Stimulated activated CD4-positive, alpha-beta T cell treated with anti-CD3 and anti-CD28 coated beads, Interleukin-12 subunit alpha, Interleukin-12 subunit beta, amount 100 ng/mL, for 4 hours (primary cell): ENCODE measurements around the gene ATG13.

ENCODE experiments used
- DNase-seq: peaks from one replicate; pipeline ENCODE4 v3.0.0-alpha.2; 2020

The ATG13 gene

DNA sequence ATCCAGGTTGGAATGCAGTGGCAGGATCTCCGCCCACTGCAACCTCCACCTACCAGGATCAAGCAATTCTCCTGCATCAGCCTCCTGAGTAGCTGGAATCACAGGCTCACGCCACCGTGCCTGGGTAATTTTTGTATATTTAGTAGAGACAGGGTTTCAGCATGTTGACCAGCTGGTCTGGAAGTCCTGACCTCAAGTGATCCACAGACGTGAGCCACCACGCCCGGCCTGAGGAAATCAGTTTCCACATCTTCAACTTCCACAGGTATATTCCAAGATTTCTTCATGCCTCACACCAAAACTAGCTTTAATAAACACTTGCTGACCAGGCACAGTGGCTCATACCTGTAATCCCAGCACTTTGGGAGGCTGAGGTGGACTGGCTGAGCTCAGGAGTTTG is 8.0 kb upstream of the ATG13 start:
- DNase-seq, result no peak

DNA sequence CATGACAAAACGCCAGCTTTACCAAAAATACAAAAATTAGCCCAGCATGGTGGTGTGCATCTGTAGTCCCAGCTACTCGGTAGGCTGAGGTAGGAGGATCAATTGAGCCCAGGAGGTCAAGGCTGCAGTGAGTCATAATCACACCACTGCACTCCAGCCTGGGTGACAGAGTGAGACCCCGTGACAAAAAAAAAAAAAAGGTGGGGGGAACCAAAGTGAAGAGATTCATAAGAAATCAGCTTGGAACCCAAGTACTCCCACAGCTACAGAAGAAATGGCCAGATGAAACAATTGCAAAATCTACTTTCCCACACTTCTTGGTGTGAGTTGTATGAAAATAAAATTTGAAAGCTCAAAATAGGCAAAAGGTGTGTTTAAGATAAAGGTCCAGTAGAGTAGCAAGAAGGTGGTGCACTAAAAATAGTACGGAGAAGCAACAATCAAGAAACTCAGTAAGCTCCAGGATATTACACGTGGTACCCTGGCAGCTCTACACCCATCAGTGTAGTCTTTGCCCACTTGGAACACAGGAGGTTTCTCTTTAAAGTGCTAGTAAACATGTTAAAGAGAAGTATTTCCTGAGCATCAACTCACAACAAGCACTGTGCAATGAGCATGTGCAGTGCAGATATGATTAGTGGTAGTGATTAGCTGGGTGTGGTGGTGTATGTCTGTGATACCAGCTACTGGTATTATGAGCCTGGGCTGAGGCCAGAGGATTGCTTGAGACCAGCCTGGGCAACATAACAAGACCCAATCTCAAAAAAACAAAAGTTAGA is 5.6 kb upstream of the ATG13 start:
- DNase-seq, result no peak

DNA sequence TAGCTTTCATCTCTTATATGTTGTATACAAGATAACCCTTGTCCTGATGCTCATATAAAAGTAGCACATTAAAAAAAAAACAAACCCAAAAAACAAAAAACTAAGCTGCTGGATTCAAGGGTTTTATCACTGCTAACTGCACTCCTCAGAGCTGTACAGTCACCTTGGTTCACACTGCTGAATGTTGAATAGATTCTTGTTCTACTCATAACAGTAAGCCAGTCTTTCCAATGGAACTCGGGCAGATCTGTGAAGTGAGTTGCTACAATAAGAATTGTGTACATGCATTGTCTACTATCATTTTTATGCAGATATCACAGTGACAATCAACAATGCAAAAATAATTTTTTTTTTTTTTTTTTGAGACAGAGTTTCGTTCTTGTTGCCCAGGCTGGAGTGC is 5.0 kb upstream of the ATG13 start:
- DNase-seq, result no peak

DNA sequence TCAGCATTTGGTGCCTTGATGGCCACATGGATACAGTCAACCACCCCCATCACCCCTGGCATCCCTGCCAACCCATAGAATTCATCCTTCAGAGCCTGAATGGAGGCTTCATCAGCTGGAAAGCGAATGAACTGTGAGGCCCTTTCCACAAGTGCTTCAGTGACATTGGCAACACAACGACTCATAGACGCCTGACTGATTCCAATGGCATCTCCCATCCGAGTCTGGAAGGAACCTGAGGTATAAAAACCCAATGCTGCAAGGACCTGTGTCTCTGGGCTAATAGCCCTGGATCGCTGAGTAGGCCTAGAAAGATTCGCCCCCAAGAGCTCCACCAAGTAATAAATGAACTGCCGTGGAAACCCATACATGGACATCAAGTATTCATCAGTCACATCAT is 1.6 kb upstream of the ATG13 start:
- DNase-seq, result no peak

DNA sequence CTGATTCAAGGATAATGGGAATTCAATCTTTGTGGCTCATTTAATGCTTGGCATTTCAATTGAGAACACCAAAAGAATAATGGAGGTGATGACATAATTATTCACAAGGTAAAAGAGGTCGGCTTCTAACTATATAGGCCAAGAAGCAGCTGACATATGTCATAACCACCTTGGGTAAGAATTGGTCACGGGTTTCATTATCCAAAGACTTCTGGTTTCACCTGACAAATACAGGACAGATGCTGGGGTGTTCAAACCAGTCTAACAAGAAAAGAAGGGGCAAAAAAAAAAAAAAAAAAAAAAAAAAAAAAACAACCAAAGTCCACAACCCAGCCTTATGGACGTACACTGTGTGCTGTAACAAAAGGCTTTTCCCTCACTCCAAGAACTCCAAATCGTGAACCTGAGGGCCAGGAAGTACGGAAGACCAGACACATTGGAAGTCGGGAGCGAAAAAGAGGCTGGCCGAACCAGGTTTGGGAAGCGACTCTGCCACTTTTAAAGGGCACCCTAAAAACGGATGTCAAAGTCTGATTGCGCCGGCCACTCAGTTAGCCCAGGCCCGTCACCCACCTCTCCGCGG is 711 bp upstream of the ATG13 start:
- DNase-seq, result no peak

DNA sequence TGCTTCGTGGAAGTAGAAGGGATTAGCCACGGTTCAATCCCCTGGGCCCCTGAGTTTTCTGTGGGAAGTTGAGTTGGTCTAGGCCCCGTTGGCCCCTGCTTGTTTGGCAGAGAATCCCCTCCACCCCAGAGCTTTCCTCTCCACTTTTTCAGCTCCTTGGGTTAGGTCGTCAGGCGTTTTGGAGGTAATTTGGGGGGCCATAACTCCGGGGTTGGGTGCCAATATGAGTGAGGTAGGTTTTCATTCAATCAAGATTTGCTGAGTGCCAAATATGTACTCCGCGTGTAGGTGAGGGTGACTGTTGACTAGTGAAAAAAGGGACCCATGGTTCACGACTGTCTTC is 590 bp downstream of the ATG13 start:
- DNase-seq, result no peak

DNA sequence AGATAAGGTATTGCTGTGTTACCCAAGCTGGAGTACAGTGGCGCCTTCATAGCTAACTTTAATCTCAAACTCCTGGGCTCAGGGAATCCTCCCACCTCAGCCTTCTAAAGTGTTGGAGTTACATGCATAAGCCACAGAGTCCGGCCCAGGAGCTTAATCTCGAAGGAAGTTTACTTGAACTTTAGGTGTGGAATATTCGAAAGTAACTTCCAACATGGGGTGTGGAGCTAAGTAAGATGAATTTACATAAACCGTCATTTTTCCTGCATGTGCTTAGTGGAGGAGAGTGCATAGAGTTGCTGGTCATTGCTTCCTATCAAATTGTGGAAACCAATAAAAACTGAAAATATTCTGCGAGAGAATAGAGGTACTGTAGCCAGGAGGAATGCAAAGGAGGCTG is 1.5 kb downstream of the ATG13 start:
- no peak for DNase-seq

DNA sequence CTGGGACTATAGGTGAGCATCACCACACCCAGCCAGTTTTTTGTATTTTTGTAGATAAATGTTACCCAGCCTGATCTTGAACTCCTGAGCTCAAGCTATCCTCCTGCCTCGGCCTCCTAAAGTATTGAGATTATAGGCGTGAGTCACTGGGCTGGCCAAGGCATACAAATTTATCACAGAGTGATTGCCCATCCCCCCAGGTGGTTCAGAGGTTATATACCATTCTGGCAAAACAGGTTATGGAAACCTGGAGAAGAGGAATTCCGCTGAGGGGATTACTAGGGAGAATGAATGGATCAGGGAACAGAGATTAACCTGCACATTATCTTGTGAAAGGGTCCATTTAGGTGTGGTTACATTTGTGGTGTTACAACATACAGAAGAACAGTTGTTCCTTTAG is 8.1 kb downstream of the ATG13 start:
- DNase-seq, result no peak

DNA sequence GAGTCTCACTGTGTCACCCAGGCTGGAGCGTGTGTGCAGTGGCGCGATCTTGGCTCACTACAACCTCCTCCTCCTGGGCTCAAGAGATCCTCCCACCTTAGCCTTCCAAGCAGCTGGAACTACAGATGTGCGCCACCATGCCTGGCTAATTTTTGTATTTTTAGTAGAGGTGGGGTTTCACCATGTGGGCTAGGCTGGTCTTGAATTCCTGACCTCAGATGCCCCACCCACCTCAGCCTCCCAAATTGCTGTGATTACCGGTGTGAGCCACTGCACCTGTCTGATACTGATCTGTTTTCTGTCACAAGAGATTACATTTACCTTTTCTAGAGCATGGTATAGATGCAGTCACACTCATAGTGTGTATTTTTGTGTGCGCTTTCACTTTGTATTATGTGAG is 11.6 kb downstream of the ATG13 start:
- no peak for DNase-seq

DNA sequence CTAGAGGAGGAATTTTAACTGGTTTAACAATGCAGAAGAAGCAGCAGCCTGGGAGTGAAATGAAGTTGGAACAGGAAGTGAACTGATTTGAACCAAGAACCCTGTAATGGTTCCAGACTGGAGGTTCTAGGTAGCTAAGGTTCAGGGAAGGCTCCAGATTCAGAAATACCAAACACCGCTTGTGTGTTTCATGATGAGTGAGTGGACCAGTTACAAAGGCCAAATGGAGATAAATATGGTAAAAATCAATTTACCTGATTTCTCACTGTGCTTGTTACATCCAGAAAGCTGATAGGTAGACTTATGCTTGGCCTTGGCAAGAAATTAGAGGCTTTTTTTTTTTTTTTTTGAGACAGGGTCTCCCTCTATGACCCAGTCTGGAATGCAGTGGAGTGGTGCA is 12.9 kb downstream of the ATG13 start:
- no peak for DNase-seq

DNA sequence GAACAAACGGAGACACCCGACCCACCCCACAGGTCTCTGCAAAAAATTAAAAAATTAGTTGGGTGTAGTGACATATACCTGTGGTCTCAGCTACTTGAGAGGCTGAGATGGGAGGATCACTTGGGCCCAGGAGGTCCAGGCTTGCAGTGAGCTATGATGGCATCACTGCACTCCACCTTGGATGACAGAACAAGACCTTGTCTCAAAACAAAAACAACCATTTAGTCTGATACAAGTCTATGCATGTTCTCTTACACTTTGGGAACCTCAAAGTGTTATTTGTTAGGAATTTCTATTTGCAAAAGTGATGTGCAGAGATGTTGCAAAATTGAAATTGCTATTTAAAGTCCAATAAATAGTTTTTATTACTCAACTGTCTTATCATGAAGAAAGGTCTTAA is 14.3 kb downstream of the ATG13 start:
- DNase-seq, result no peak

DNA sequence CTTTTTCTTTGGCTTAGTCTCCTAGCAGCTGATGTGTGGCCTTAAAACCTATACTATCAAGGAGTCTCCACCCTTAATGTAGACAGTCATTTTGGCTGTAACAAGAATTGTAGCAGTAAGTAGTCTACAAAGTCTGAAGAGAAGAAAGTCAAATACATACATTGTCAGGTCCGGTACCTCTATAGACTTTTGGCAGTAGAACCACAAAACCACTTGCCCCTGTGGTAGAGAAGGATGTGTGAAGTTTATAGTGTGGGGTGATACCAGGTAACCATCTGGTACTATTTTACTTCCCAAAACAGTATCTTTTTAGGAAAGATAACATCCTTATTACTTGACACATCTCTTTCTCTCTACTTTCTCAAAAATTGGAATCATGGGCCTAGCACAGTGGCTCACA is 15.1 kb downstream of the ATG13 start:
- DNase-seq, result no peak

DNA sequence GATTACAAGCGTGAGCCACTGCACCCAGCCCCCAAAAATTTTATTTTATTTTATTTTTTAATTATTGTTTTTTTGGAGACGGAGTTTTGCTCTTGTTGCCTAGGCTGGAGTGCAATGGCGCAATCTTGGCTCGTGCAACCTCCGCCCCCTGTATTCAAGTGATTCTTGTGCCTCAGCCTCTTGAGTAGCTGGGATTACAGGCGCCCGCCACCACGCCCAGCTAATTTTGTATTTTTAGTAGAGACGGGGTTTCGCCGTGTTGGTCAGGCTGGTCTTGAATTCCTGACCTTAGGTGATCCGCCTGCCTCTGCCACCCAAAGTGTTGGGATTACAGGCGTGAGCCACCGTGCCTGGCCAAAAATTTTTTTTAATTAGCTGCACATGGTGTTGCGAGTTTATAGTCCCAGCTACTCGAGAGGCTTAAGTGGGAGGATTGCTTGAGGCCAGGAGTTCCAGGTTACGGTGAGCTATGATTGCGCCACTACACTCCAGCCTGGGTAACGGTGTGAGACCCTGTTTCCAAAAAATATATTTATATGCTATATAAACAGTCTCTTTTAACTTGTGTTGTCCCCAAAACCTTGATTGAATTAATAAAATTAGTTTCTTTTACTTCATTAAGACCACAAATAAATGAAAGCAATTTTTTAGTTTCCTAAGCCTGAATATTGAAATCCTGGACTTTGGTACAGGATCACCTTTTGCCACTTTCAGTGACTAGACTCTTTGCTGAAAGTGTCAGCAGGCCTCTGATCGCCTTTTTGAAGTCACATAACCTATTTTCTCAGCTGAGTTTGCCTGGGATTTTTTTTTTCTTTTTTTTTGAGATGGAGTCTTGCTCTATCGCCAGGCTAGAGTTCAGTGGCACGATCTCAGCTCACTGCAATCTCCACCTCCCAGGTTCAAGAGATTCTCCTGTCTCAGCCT is 16.2 kb downstream of the ATG13 start:
- no peak for DNase-seq

DNA sequence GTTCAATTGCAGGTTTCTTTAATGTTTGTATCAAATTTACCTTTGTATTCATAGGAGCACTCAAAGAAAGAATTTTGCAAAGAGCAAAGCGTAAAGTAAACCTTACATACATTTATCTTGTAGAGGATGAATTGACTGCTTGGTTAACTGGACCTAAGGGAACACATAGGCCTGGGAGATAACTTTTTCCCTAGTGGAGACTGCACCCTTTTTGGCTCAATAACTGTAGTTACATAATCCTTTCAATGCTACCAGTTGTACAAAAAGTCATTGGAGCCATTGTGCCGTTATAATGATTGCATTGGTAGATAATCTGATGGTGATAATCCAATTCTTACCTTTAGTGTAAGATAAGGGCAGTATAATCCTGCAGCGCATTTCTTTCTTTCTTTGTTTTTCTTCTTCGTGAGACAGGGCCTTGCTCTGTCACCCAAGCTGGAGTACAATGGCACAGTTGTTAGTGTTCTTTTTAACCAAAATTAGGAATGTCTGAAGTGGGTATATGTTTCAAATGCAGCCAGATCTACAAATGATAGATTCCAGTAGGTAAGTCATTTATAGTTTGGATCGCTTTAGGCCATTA is 18.3 kb downstream of the ATG13 start:
- no peak for DNase-seq

DNA sequence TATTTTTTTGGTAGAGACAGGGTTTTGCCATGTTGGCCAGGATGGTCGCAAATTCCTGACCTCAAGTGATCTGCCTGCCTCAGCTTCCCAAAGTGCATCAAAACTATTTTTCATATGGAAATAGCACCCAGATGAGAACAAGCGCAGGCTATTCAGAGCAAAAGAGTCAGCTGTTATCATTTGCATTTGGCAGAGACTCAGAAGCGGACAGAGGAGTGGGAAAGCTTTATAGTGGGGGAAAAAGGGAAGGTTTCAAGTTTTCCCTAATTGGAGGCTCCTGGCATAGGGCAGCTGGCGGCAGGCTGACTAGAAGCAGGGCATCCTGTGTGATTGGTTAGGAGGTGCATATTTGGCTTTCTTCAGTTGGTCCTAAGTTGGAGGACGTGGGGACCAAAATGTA is 20.2 kb downstream of the ATG13 start:
- DNase-seq, result no peak

DNA sequence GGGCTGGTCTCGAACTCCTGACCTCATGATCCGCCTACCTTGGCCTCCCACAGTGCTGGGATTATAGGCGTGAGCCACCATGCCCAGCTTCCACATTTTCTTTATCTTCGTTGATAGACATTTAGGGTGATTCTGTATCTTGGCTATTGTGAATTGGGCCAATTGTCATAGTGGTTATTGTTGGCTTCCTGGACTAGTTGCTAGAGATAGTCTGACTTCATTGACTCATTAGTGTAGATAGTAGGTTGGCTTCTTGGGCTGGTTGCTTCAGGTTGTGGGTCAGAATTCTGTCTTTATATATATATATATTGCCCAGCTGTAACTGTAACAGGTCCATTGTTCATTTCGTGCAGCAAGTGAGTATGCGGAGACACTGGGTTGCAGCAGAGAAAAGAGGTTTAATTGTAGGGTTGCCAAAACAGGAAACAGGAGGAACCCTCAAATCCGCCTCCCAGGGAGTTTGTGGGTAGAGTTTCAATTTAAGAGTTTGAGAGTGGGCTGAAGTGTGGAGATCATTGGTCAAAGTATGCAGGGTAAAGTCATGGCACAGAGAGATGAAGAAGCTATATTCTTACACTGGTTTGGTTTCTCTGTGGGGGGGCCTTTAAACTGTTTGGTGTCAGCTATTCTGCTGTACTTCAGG is 22.0 kb downstream of the ATG13 start:
- no peak for DNase-seq

DNA sequence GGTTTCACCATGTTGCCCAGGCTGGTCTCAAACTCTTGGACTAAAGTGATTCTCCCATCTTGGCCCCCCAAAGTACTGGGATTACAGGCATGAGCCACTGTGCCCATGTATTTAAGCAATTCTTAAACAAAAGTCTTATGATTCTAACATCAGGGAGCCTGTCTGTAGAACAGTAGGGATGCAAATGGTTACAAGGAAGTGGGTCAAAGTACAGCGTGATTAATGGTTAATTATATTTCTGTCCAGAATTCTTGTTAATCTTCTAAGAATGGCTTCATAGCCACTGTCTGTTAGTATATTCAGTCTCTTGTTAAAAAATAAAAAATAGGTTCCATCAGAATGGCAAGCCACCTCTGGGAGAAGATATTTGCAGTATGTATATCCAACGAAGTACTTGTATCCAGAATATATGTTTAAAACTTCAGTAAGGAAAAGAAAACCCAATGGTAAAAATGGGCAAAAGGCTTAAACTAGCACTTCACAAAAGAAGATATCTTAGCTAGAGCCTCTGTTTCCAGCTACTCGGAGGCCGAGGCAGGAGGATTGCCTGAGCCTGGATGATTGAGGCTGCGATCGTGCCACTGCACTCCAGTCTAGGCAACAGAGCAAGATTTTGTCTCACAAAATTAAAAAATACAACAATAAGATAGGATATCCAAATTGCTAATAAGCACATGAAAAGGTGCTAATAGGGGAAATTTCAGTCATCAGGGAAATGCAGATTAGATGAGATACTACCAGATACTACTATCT is 22.9 kb downstream of the ATG13 start:
- no peak for DNase-seq

DNA sequence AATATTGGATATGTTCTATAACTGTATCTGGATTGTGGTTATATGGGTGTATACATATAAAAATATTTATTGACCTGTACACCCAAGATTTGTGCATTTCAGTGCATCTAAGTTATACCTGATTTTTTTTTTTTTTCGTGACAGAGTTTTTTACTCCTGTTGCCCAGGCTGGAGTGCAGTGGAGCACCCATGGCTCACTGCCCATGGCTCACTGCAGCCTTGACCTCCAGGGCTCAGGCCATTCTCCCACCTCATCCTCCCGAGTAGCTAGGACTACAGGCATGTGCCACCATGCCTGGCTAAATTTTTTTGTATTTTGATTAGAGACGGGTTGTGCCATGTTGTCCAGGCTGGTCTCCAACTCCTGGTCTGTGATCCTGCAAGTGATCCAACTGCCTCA is 24.3 kb downstream of the ATG13 start:
- no peak for DNase-seq

DNA sequence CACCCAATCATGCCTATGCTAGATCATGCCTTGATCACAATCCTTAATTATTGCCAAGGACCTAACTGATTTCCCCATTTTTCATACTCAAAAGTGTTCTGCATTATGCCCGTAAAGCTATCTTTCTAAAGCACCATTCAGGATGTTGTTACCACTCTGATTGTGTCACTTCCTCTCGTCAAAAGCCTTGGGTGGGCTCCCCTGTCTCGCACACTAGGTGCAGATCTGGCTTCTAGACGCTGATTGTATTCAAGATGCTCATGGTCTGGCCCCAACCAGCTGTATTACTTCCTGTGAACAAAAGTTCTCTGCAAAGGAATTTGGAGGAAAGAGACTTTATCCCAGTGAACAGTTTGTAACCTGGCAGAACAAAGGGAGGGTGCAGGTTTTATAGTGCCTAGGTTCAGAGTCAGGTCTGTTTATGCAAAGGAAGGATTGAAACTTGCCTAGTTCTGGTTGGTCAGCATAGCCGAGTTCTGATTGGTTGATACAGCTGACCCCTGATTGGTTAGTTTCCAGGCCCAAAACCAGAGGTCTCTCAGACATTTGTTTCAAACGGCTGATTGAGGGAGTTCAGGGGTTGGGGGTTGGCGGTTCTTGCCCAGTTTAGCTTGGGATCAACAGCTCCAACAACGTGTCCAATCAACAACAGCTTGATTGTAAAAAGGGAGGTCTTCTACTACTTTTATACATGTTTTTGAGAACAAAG is 25.4 kb downstream of the ATG13 start:
- DNase-seq, result no peak

DNA sequence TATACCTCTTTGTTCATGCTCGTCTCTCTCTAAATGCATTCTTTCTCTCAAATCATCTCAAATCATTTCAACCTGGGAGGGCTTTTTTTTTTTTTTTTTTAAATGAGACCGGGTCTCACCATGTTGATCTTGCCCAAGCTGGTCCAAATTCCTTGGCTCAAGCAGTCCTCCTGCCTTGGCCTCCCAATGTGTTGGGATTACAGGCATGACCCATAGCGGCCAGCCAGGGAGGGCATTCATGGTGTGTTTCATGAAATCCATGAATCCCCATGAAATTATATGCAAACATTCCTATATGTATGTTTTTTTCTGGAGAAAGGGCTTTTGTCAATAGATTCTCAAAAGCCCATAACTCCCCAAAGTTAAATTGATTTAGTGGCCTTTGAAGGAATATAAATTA is 26.2 kb downstream of the ATG13 start:
- DNase-seq, result no peak

DNA sequence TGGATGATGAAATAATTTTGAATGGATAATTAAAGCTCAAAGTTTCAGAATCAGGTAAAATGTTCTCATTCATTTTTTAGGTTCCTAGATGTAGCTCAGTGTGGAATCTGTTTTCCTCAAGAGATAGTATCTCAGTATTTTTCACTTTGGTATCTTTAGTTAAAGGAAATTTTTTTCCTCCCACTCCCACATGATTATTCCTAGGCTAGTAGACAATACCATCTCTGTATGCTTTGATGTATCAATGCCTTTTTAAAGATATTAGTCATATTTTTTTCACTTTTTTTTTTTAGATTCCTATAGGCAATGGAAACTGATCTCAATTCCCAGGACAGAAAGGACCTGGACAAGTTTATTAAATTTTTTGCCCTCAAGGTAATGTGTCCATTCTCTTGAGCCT is 26.6 kb downstream of the ATG13 start:
- no peak for DNase-seq
